D721Med (cell line): ENCODE data around the gene PLPPR2.
"Not testable (repeated sequence)": the region's sequence is repeated elsewhere in the genome, so short reads cannot be mapped to it uniquely, and the experiment has no call there.

Source experiments
- DNase-seq: peaks from one replicate; pipeline ENCODE4 v3.0.0; 2011; ENCODE audit warnings: low spot score; ENCODE audit not compliant: insufficient read length
- FAIRE-seq: peaks from 2 replicates; lab custom pipeline; 2011; peaks lifted over from hg19 to GRCh38; lab: Jason Lieb, UNC
- TF ChIP-seq, protein P1 (sequence below): IDR thresholded peaks from 2 replicates; pipeline ENCODE4 v1.5.1; 2012; ENCODE audit warnings: mild to moderate bottlenecking, control low read depth; ENCODE audit not compliant: insufficient read depth; ENCODE audit errors: missing control alignments

The PLPPR2 gene

GRCh38 chr19:11375143-11375948 is 20.1 kb downstream of the PLPPR2 start:
- TF ChIP-seq, protein P1, sequence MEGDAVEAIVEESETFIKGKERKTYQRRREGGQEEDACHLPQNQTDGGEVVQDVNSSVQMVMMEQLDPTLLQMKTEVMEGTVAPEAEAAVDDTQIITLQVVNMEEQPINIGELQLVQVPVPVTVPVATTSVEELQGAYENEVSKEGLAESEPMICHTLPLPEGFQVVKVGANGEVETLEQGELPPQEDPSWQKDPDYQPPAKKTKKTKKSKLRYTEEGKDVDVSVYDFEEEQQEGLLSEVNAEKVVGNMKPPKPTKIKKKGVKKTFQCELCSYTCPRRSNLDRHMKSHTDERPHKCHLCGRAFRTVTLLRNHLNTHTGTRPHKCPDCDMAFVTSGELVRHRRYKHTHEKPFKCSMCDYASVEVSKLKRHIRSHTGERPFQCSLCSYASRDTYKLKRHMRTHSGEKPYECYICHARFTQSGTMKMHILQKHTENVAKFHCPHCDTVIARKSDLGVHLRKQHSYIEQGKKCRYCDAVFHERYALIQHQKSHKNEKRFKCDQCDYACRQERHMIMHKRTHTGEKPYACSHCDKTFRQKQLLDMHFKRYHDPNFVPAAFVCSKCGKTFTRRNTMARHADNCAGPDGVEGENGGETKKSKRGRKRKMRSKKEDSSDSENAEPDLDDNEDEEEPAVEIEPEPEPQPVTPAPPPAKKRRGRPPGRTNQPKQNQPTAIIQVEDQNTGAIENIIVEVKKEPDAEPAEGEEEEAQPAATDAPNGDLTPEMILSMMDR = no peak
- DNase-seq (no peak), FAIRE-seq (no peak)

DNA sequence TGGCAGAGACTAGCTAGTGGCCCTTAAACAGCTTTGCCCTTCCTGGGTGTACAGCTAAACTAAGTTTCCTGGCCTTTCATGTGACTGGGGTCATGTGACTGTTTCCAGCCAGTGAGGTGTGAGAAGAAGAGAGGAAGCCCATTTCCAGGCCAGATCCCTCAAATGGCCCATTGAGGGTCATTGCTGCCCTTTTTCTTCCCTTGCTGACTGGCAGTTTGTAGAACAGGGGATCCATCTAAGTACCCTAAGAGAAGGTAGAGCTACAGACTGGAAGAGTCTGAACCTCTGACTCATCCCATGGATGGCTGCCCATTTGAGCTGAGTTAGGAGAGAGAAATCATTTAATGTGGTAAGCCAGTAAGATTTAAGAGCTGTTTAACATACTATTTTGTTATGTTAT is 22.0 kb downstream of the PLPPR2 start:
- FAIRE-seq (no peak), DNase-seq (no peak)
- TF ChIP-seq, protein P1 = no peak

DNA sequence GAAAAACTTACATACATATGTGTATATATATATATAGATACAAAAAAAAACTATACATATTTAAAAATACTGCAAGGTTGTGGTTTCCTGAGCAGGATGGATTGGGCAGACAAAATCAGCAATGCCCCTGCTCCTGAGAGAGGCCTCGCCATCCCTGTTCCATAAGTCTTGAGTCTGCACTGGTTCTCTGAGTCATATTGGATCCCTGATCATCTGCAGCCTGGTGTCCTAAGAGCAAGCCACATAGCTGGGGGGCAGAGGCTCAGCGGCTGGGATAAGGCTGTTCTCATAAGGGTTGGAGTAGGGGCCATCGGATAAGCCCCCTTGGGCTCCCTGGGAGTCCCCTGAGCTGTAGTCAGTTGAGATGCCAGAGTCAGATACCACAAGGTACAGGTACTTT is 22.5 kb downstream of the PLPPR2 start:
- no peak for DNase-seq

GRCh38 chr19:11378319-11379189 is 23.3 kb downstream of the PLPPR2 start:
- DNase-seq (peak; percentile 74), FAIRE-seq (no peak)
- TF ChIP-seq, protein P1 = peak; percentile 63

More for the DNA sequence above, 22.5 kb downstream of the PLPPR2 start:
- FAIRE-seq = no peak
- TF ChIP-seq, protein P1 = no peak

DNA sequence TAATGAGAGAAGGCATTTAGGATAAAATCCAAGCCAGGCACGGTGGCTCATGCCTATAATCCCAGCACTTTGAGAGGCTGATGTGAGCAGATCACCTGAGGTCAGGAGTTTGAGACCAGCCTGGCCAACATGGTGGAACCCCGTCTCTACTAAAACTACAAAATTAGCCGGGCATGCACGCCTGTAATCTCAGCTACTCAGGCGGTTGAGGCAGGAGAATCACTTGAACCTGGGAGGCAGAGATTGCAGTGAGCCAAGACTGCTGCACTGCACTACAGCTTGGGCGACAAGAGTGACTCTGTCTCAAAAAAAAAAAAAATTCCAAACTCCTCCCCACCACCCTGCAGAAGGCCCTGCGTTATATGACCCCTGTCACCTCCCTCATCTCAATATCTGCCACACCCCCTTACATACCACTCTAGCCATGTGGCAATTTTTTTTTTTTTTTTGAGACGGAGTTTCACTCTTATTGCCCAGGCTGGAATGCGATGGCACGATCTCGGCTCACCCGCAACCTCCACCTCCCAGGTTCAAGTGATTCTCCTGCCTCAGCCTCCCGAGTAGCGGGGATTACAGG is 24.1 kb downstream of the PLPPR2 start:
- FAIRE-seq, DNase-seq: not testable (repeated sequence)

DNA sequence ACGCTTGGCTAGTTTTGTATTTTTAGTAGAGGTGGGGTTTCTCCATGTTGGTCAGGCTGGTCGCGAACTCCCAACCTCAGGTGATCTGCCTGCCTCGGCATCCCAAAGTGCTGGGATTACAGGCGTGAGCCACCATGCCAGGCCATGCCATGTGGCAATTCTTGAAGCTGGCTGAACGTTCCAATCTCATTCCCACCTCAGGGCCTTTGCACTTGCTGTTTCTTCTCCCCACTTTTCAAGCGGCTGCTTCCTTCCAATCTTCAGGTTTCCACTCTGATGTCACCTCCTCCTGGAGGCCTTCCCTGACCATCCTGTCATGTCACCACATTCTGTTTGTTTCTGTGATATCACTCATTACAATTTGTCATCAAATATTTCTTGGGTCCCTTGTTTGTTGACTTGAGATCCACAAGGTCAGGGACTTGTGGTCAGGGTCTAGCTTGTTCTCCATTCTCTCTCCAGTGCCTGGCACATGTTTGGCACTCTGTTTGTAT is 24.7 kb downstream of the PLPPR2 start:
- DNase-seq (no peak), FAIRE-seq (no peak)
- TF ChIP-seq, protein P1 = no peak
